IMR-90 (cell line): ENCODE results near the gene AHNAK.

Source experiments
- MXI1 ChIP-seq: IDR thresholded peaks from 2 replicates; pipeline ENCODE4 v1.6.1; 2012; ENCODE audit warnings: low read depth, mild to moderate bottlenecking, low read length, moderate library complexity, borderline replicate concordance
- RAD21 ChIP-seq: IDR thresholded peaks from 2 replicates; pipeline ENCODE4 v1.6.1; 2012; ENCODE audit warnings: low read length, improper control_type of control experiment
- RFX5 ChIP-seq: IDR thresholded peaks from 2 replicates; pipeline ENCODE4 v1.8.0; 2012; ENCODE audit warnings: low read depth, mild to moderate bottlenecking, low read length, moderate library complexity
- TF ChIP-seq, protein P1 (sequence below): conservative IDR thresholded peaks from 2 replicates; pipeline ENCODE4 v1.5.1; 2012; ENCODE audit warnings: mild to moderate bottlenecking, low read depth, low read length, improper control_type of control experiment

DNA sequence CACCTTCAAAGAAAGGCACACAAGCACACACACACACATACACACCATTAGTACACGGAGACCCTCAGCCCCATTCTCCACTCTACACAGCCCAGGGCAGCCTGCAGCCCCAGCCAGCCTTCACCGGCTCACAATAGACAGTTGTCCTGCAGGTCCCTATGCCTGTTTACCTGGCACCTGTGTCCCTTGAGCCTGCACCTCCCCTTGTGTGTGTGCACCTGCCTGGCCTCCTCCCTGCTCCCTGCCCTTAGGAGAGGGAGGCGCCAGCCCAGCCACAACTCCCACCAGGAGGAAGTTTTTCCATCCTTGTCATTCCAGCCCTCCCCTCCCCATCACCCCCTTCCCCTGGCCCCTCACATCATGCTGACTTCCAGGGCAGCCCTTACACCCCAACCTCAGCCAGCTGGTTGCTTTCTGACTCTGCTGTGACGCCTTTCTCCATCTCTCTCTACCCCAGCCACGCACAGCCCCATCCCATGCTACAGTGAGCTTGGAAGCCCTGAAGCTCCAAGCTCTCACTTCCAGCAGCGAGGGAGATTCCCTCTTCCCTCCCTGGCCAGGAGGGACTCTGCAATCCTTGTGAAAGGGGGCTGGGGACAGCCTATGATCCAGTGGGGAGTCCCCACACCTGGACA, 4.4 kb downstream of the AHNAK start:
- TF ChIP-seq RAD21 (no peak), MXI1 (no peak), RFX5 (no peak)
- TF ChIP-seq, protein P1, sequence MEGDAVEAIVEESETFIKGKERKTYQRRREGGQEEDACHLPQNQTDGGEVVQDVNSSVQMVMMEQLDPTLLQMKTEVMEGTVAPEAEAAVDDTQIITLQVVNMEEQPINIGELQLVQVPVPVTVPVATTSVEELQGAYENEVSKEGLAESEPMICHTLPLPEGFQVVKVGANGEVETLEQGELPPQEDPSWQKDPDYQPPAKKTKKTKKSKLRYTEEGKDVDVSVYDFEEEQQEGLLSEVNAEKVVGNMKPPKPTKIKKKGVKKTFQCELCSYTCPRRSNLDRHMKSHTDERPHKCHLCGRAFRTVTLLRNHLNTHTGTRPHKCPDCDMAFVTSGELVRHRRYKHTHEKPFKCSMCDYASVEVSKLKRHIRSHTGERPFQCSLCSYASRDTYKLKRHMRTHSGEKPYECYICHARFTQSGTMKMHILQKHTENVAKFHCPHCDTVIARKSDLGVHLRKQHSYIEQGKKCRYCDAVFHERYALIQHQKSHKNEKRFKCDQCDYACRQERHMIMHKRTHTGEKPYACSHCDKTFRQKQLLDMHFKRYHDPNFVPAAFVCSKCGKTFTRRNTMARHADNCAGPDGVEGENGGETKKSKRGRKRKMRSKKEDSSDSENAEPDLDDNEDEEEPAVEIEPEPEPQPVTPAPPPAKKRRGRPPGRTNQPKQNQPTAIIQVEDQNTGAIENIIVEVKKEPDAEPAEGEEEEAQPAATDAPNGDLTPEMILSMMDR: no peak
